Measurements from ENCODE around the gene CHCHD10.

DNA sequence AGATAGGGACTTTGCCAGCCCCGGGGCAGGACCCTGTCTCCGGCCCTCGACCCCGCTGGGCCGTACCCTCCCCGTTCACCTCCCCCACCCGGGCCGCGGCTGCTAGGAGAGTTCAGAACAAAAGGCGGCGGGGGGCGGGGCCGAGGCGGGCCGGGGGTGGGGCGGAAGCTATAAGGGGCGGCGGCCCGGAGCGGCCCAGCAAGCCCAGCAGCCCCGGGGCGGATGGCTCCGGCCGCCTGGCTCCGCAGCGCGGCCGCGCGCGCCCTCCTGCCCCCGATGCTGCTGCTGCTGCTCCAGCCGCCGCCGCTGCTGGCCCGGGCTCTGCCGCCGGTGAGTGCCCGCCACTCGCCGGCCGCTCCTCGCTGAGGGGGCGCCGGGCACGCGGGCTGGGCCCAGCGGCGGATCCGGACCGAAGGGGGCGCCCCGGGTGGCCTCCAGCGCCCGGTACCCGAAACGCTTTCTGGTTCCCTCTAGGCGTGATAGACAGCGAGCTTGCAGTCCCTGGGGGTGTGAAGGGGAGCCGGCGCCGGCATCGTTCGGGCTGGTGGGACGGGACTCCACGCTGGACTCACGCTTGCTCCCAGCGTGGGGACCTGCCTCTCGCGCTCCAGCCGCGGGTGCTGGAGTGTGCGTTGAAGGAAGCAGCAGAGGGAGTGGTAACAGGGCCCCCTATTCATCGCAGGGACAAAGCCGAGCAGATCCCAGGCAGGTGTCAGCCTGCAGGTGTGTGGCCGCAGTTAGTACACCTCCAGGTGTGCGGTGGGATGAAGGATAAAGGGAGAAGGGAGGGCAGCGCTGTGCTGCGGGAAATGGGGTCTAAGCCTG is 5.1 kb upstream of the CHCHD10 start, which contains the start of gene MMP11:
- TF ChIP-seq, protein P1, sequence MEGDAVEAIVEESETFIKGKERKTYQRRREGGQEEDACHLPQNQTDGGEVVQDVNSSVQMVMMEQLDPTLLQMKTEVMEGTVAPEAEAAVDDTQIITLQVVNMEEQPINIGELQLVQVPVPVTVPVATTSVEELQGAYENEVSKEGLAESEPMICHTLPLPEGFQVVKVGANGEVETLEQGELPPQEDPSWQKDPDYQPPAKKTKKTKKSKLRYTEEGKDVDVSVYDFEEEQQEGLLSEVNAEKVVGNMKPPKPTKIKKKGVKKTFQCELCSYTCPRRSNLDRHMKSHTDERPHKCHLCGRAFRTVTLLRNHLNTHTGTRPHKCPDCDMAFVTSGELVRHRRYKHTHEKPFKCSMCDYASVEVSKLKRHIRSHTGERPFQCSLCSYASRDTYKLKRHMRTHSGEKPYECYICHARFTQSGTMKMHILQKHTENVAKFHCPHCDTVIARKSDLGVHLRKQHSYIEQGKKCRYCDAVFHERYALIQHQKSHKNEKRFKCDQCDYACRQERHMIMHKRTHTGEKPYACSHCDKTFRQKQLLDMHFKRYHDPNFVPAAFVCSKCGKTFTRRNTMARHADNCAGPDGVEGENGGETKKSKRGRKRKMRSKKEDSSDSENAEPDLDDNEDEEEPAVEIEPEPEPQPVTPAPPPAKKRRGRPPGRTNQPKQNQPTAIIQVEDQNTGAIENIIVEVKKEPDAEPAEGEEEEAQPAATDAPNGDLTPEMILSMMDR (IDR thresholded peaks at IDR 0.05): peak in 6 of 12 donors; percentile 8 to 30 (median 14)
- TF ChIP-seq POLR2A (IDR thresholded peaks at IDR 0.05): no peak

Data from heart left ventricle (tissue), 13 donors.